ENCODE measurements around the gene HGFAC.

HGFAC gene

GRCh38 chr4:3427706-3428446, 13.9 kb upstream of the HGFAC start:
- DNase-seq (ENCODE audit: extremely low read depth, low read depth): no peak
- no peak for TF ChIP-seq CTCF (IDR thresholded peaks at IDR 0.05; ENCODE audit: low read depth, low read length)

DNA sequence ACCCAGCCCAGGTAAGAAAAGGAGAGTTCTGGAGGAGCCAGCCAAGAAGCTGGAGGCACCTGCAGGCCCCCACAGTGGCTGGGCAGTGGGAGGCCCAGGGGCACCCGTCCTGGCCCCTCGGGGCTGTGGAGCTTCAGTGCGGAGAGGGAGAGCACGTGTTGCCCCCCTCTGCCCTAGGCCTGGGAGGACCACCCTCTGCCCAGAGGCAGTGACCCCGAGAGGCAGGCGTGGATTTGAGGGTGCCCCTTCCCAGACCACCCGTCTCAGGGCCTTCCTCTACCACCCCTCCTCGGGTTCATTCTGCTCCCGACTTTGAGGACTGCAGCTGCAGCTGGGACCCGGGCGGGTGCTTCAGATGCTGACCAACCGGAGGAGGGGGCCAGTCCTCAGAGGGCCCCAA, 12.1 kb upstream of the HGFAC start:
- DNase-seq (ENCODE audit: extremely low read depth, low read depth): no peak
- TF ChIP-seq CTCF (IDR thresholded peaks at IDR 0.05; ENCODE audit: low read depth, low read length): no peak

DNA sequence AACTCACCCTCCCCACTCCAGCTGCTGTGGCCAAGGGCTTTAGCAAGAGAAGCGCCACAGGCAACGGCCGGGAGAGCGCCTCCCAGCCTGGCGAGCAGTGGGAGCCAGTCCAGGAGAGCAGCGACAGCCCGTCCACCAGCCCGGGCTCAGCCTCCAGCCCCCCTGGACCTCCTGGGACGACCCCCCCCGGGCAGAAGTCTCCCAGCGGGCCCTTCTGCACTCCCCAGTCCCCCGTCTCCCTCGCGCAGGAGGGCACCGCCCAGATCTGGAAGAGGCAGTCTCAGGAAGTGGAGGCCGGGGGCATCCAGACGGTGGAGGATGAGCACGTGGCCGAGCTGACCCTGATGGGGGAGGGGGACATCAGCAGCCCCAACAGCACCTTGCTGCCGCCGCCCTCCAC, 11.2 kb upstream of the HGFAC start:
- TF ChIP-seq CTCF (IDR thresholded peaks at IDR 0.05; ENCODE audit: low read depth, low read length): no peak

DNA sequence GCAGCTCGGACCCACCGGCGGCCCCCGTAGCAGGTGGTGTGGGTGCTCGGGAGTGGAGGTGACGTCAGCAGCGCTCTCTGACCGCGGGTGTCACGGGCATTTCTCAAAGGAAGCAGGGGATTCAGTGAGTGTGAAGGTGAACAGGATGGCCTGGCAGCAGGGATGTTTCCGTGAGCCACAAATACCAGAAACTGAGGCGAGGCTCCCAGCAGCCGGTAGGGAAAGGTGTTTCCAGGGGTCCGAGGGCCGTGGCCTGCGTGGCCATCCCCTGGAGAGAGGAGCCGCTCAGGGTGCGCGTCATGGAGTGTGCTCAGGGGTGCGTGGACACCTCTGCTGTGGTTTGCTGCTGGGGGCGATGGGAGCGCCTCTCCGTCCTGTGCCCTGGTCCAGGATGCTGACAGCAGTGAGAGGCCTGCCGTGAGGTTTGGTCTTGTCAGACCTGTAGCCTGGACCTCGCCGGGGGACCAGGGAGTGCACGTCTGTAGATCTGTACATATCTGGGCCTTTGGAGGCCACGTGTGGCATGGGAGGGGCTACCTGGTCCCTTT, 10.2 kb upstream of the HGFAC start:
- no peak for DNase-seq (ENCODE audit: extremely low read depth, low read depth)
- no peak for TF ChIP-seq CTCF (IDR thresholded peaks at IDR 0.05; ENCODE audit: low read depth, low read length)

More for the DNA sequence above, 11.2 kb upstream of the HGFAC start:
- no peak for DNase-seq (ENCODE audit: extremely low read depth, low read depth)

DNA sequence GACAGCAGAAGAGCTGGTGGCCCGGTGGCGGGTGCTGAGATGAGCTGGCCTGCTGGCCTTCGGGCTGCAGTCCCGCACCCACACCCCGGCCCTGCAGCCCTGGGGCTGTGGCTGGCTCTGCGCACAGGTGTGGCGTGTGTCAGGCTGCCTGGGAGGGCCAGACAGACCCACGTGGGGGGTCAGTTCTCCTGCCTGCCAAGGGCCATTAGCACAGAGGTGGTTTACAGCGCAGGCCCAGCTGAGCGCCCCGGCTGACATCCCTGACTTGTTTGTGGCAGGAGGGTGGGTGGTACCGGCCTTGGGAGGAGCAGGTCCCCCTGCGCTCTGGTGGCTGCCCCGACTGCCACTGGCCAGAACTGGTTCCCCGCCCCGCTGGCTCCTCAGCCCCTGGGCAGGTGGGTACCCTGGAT, 9.4 kb upstream of the HGFAC start:
- DNase-seq (ENCODE audit: extremely low read depth, low read depth): no peak

GRCh38 chr4:3433138-3433869, 8.5 kb upstream of the HGFAC start:
- TF ChIP-seq CTCF (IDR thresholded peaks at IDR 0.05; ENCODE audit: low read depth, low read length): no peak

More for the DNA sequence above, 9.4 kb upstream of the HGFAC start:
- TF ChIP-seq CTCF (IDR thresholded peaks at IDR 0.05; ENCODE audit: low read depth, low read length): no peak

More at GRCh38 chr4:3433138-3433869, 8.5 kb upstream of the HGFAC start:
- DNase-seq (ENCODE audit: extremely low read depth, low read depth): no peak

All from AG09319 (cell line).